Sigmoid colon (tissue), 7 donors: Measurements from ENCODE around the gene TNS1. TPM values are rescaled to one million over a fixed set of nuclear protein-coding genes. Genes with fewer than 3 reads are reported as not detected.

Experiments
- DNase-seq: peaks from one replicate; pipeline ENCODE4 v3.0.0-alpha.2; 2019
- H3K27ac ChIP-seq, 4 donors: fragments of 200-600 bp; sonication (generic); one replicate each; pipeline ENCODE4 v1.5.1; 2016 to 2019; ENCODE audit warnings: mild to moderate bottlenecking in 1 of 4
- H3K27me3 ChIP-seq, 3 donors: fragments of 200-600 bp; sonication (generic); one replicate each; pipeline ENCODE4 v1.5.1; 2019; ENCODE audit warnings: mild to moderate bottlenecking in 1 of 3
- H3K36me3 ChIP-seq, 4 donors: fragments of 200-600 bp; sonication (generic); one replicate each; pipeline ENCODE4 v1.5.1; 2016 to 2019
- H3K4me1 ChIP-seq, 4 donors: fragments of 200-600 bp; sonication (generic); one replicate each; pipeline ENCODE4 v1.5.1; 2017 to 2019
- H3K4me3 ChIP-seq, 4 donors: fragments of 200-600 bp; sonication (generic); one replicate each; pipeline ENCODE4 v1.5.1; 2017 to 2019; ENCODE audit warnings: mild to moderate bottlenecking in 2 of 4, moderate library complexity in 1 of 4
- H3K9me3 ChIP-seq, 4 donors: fragments of 200-600 bp in 3 of 4; sonication (generic) in 3 of 4; one replicate each; pipeline versions ENCODE4 v1.5.1 to v1.6.1; 2013 to 2019
- EP300 ChIP-seq, 4 donors: sonication (generic); formaldehyde crosslinking; IDR thresholded peaks; one replicate each; pipeline ENCODE4 v1.6.1; 2017; ENCODE audit warnings: antibody characterized with exemption in 4 of 4
- POLR2A ChIP-seq, 2 donors: fragments of 450-650 bp; IDR thresholded peaks; one replicate each; pipeline ENCODE4 v1.6.1; 2016; ENCODE audit warnings: antibody characterized with exemption in 2 of 2, mild to moderate bottlenecking in 2 of 2, moderate library complexity in 2 of 2
- POLR2AphosphoS5 ChIP-seq, 4 donors: sonication (generic); formaldehyde crosslinking; IDR thresholded peaks; one replicate each; pipeline ENCODE4 v1.6.1; 2017; ENCODE audit warnings: antibody characterized with exemption in 4 of 4
- WGBS, 2 donors: extraction: QIAGEN DNeasy Blood & Tissue Kit; methylation state at CpG; one replicate each; pipeline ENCODE4 v1.1.7; 2013; 5-methylcytosine and 5-hydroxymethylcytosine counted together
- intact Hi-C: fragments of 100-400 bp; cut with DNase I; formaldehyde crosslinking; loops from one replicate; pipeline ENCODE4 v1.15.1; 2023
- polyA plus RNA-seq, 3 donors: library from polyadenylated mRNA; stranded (reverse); fragments of 200-250 nt; gene quantifications; one replicate each; pipeline ENCODE4 v1.2.3, GENCODE V29; 2013
- total RNA-seq, 4 donors: library from RNA; depleted of rRNA; stranded (reverse); fragments of >200 nt; gene quantifications; one replicate each; pipeline ENCODE4 v1.1.0, GENCODE V29; 2016
- TF ChIP-seq, protein P1 (sequence below), 4 experiments: fragments of 450-650 bp in 3 of 4; fragments of 200-600 bp in 1 of 4; IDR thresholded peaks; one replicate each; pipeline ENCODE4 v1.5.1; 2016 to 2019; ENCODE audit warnings: antibody characterized with exemption in 4 of 4, mild to moderate bottlenecking in 3 of 4, moderate library complexity in 2 of 4
- donor health status: healthy with polysubstance abuse.
- donor health status: Bipolar disorder and iron deficiency.
- donor health status: healthy.

Gene TNS1
- total and polyA plus RNA-seq, 7 donors, result 3.7 to 1,607 (median 444) TPM

DNA sequence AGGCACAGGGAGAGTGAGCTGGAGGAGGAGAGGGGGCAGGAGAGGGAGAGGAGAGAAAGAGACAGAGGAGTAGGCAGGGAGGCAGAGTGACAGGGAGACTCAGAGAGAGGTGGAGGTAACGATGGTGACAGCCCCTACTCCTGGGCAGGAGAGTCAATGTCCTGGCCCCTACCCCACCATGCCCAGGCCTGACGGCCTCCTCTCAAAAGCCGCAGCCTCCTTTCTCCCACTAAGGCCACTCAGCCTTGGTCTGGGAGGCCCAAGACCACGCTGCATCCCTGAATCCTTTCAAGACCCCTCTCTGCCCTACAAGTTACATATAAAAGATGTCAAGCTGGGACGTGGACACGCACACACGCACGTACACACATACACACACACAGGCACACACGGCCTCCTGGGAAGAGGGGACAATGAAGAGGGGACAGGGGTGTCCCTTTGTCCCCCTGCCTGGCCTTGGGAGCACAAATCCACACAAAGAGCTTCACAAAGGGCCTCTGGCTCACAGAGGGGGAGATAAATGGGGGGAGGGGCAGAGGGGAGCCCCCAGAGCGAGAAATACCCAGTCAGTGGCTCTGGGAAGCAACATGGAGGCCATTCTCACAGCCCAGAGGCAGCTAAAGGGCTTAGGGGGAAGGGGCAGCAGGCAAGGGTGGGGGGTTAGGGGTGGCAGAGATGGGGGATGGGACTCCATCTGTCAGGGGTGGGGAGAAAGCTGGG, 19.5 kb upstream of the TNS1 start:
- intact Hi-C loops, result no loop called here
- no peaks in the 10 kb centered on the region for H3K36me3 ChIP-seq
- peaks cover 0 to 27% (median 21%) of the 10 kb centered on the region in 4 donors for H3K4me1 ChIP-seq
- H3K9me3 ChIP-seq, result no peaks in the 10 kb centered on the region
- DNase-seq, result peak; percentile 39
- H3K4me3 ChIP-seq, result no peak overlapping the region
- H3K27me3 ChIP-seq, result no peaks in the 10 kb centered on the region
- H3K27ac ChIP-seq, result no peak overlapping the region
- TF ChIP-seq POLR2A (IDR thresholded peaks at IDR 0.05) (no peak), EP300 (IDR thresholded peaks at IDR 0.05) (no peak), POLR2AphosphoS5 (IDR thresholded peaks at IDR 0.05) (no peak)
- TF ChIP-seq, protein P1, sequence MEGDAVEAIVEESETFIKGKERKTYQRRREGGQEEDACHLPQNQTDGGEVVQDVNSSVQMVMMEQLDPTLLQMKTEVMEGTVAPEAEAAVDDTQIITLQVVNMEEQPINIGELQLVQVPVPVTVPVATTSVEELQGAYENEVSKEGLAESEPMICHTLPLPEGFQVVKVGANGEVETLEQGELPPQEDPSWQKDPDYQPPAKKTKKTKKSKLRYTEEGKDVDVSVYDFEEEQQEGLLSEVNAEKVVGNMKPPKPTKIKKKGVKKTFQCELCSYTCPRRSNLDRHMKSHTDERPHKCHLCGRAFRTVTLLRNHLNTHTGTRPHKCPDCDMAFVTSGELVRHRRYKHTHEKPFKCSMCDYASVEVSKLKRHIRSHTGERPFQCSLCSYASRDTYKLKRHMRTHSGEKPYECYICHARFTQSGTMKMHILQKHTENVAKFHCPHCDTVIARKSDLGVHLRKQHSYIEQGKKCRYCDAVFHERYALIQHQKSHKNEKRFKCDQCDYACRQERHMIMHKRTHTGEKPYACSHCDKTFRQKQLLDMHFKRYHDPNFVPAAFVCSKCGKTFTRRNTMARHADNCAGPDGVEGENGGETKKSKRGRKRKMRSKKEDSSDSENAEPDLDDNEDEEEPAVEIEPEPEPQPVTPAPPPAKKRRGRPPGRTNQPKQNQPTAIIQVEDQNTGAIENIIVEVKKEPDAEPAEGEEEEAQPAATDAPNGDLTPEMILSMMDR (IDR thresholded peaks at IDR 0.05), result no peak
- WGBS, 2 donors, result 81 to 89% methylated on average over 10 of the region's 10 CpGs

DNA sequence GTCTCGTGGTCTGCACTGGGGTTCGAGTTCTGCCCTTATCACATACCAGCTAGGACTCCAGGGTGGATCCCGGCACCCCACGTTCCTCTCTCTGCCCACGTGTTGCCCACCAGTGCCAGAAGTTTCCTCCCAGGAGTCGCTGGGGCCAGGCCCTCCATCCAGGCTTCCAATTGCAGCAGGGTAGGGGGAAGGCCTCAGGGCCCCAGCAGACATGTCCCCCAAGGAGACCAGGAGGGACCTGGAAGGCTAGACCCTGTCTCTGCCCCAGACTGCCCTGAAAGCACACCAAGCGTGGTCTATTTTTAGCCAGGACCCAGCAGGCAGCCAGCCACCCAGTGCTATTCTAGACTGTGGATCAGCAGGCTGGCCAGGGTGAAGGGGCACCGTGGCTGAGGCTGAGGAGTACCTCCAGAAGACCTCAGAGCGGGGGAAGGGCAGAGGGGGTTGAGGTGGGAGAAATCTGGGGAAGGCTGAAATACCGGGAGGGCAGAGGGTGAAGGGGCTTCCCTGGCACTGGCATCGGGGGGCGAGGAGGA, 18.8 kb upstream of the TNS1 start:
- H3K36me3 ChIP-seq, result no peaks in the 10 kb centered on the region
- H3K4me3 ChIP-seq, result no peak overlapping the region
- H3K4me1 ChIP-seq, result peaks cover 0 to 34% (median 22%) of the 10 kb centered on the region in 4 donors
- H3K27me3 ChIP-seq, result no peaks in the 10 kb centered on the region
- intact Hi-C loops, result no loop called here
- TF ChIP-seq, protein P1 (IDR thresholded peaks at IDR 0.05), result no peak
- TF ChIP-seq POLR2AphosphoS5 (IDR thresholded peaks at IDR 0.05), result no peak
- 83 to 87% methylated on average over 12 of the region's 12 CpGs for WGBS, 2 donors
- no peaks in the 10 kb centered on the region for H3K9me3 ChIP-seq
- no peak overlapping the region for H3K27ac ChIP-seq
- DNase-seq, result peak; percentile 69

DNA sequence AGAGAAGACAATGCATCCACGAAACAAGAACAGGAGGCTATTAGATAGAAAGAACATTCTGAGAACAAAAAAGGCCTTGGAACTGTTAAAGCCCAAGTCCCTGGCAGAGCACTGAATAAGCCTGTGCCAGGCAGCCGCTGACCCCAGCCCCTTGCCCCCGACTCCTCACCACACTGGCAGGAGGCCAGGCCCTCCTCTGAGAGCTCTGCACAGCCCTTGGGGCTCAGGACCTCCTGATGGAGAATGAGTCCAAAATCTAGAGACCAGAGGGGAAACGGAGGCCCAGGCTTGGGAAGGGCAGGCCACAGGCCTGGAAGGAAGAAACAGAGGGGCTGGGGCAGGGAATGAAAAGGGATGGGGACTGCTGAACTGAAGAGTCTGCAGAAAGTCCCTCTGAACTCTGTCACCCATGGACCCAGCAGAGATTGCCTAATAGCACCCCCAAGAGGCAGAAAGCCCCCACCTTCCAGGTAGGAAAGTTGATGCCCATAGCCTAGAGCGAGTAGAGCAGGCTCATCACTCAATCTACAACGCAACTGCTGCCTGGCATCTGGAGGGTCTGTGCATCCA, 18.3 kb upstream of the TNS1 start:
- TF ChIP-seq POLR2AphosphoS5 (IDR thresholded peaks at IDR 0.05) (no peak), POLR2A (IDR thresholded peaks at IDR 0.05) (no peak), EP300 (IDR thresholded peaks at IDR 0.05) (no peak)
- TF ChIP-seq, protein P1 (IDR thresholded peaks at IDR 0.05), result no peak
- Histone ChIP-seq H3K36me3 (no peaks in the 10 kb centered on the region), H3K27me3 (no peaks in the 10 kb centered on the region), H3K4me1 (peaks cover 0 to 38% (median 21%) of the 10 kb centered on the region in 4 donors), H3K27ac (no peak overlapping the region), H3K9me3 (no peaks in the 10 kb centered on the region), H3K4me3 (no peak overlapping the region)
- intact Hi-C loops, result no loop called here
- peak; percentile 37 for DNase-seq
- 90% methylated on average over 6 of the region's 6 CpGs for WGBS, 2 donors

DNA sequence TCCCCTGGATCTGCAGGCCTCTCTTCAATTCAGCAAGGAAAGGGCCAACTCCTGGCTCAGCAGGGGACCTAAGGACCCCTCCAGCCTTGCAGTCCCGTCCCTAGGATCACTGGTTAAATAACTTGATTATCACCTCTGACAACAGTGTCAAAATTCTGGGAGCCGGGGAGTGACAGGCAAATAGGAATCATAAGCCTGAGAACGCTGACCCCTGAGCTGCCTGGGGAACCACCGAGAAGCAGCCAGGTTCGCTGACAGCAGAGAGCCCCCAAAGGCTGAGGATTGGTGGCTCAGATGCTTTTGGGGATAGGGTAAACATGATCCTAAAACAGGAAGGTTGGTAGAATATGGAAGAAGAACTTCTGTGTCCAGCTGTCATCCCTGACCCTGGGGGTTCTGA, 17.5 kb upstream of the TNS1 start:
- no peaks in the 10 kb centered on the region for H3K9me3 ChIP-seq
- H3K27ac ChIP-seq, result no peak overlapping the region
- peak; percentile 38 for DNase-seq
- WGBS, 2 donors, result 92 to 93% methylated on average over 5 of the region's 5 CpGs
- H3K4me1 ChIP-seq, result peaks cover 0 to 38% (median 21%) of the 10 kb centered on the region in 4 donors
- H3K27me3 ChIP-seq, result no peaks in the 10 kb centered on the region
- no peak overlapping the region for H3K4me3 ChIP-seq
- H3K36me3 ChIP-seq, result no peaks in the 10 kb centered on the region
- intact Hi-C loops, result no loop called here
- TF ChIP-seq POLR2AphosphoS5 (IDR thresholded peaks at IDR 0.05) (no peak), EP300 (IDR thresholded peaks at IDR 0.05) (no peak), POLR2A (IDR thresholded peaks at IDR 0.05) (no peak)
- TF ChIP-seq, protein P1 (IDR thresholded peaks at IDR 0.05), result no peak
